Activated naive CD8-positive, alpha-beta T cell treated with anti-CD3 and anti-CD28 coated beads for 36 hours (primary cell): ENCODE measurements around the gene DLG1. TPM values are rescaled to one million over a fixed set of nuclear protein-coding genes. Genes with fewer than 3 reads are reported as not detected.

Experiments used
- DNase-seq: peaks from one replicate; pipeline ENCODE4 v3.0.0; 2021
- H3K27ac Mint-ChIP-seq: one replicate; pipeline ENCODE4 v1.8.0; 2022; ENCODE audit warnings: mild to moderate bottlenecking, moderate library complexity, mixed read lengths
- H3K27me3 Mint-ChIP-seq: one replicate; pipeline ENCODE4 v1.8.0; 2022; ENCODE audit warnings: mild to moderate bottlenecking, mixed read lengths
- H3K36me3 Mint-ChIP-seq: one replicate; pipeline ENCODE4 v1.8.0; 2021; ENCODE audit warnings: mild to moderate bottlenecking, mixed read lengths
- H3K4me1 Mint-ChIP-seq: one replicate; pipeline ENCODE4 v1.8.0; 2021; ENCODE audit warnings: mixed read lengths
- H3K4me3 Mint-ChIP-seq: one replicate; pipeline ENCODE4 v1.8.0; 2022; ENCODE audit warnings: mild to moderate bottlenecking, moderate library complexity, mixed read lengths
- H3K9me3 Mint-ChIP-seq: one replicate; pipeline ENCODE4 v1.8.0; 2022; ENCODE audit warnings: mixed read lengths
- total RNA-seq, 2 experiments: library from RNA; stranded (reverse); gene quantifications; one replicate each; pipeline ENCODE4 v1.2.3, GENCODE V29; 2021

Gene DLG1
- total RNA-seq, 2 experiments from 2014 or later: 47.9 to 49.1 TPM

GRCh38 chr3:197031315-197032285, 266.8 kb downstream of the DLG1 start:
- Mint-ChIP-seq H3K36me3 (no peaks in the 10 kb centered on the region), H3K4me3 (no peak overlapping the region), H3K9me3 (peaks cover 3% of the 10 kb centered on the region), H3K27ac (no peak overlapping the region), H3K4me1 (peaks cover 3% of the 10 kb centered on the region), H3K27me3 (peaks cover 6% of the 10 kb centered on the region)
- DNase-seq: no peak

GRCh38 chr3:197030379-197031314, 267.8 kb downstream of the DLG1 start:
- H3K27me3 Mint-ChIP-seq: peaks cover 6% of the 10 kb centered on the region
- peaks cover 3% of the 10 kb centered on the region for H3K9me3 Mint-ChIP-seq
- no peaks in the 10 kb centered on the region for H3K36me3 Mint-ChIP-seq
- DNase-seq: no peak
- H3K4me3 Mint-ChIP-seq: no peak overlapping the region
- H3K4me1 Mint-ChIP-seq: peaks cover 3% of the 10 kb centered on the region
- H3K27ac Mint-ChIP-seq: no peak overlapping the region

GRCh38 chr3:197029511-197030167, 268.8 kb downstream of the DLG1 start, which contains the start of gene MELTF:
Gene MELTF, minus strand, starts transcription at chr3:197029817. Its CDS starts 115 bp downstream, at chr3:197029702.
- Mint-ChIP-seq H3K4me3 (peak within 1 kb of the TSS; percentile 73), H3K4me1 (peaks cover 3% of the 10 kb centered on the region), H3K27me3 (peaks cover 10% of the 10 kb centered on the region), H3K9me3 (peaks cover 3% of the 10 kb centered on the region), H3K27ac (no peak within 1 kb of the TSS), H3K36me3 (no peaks in the 10 kb centered on the region)
- DNase-seq: peak; percentile 85

- no peaks in the 10 kb centered on the region for H3K36me3 Mint-ChIP-seq
- H3K4me1 Mint-ChIP-seq: peaks cover 3% of the 10 kb centered on the region
- peaks cover 12% of the 10 kb centered on the region for H3K27me3 Mint-ChIP-seq
- H3K27ac Mint-ChIP-seq: no peak overlapping the region
- DNase-seq: peak; percentile 24
- peak overlapping the region; percentile 73 for H3K4me3 Mint-ChIP-seq
- no peaks in the 10 kb centered on the region for H3K9me3 Mint-ChIP-seq
These were observed 269.5 kb downstream of the DLG1 start for GRCh38 chr3:197028728-197029510.

GRCh38 chr3:197027896-197028727, 270.3 kb downstream of the DLG1 start:
- H3K9me3 Mint-ChIP-seq: no peaks in the 10 kb centered on the region
- peak overlapping the region; percentile 73 for H3K4me3 Mint-ChIP-seq
- H3K36me3 Mint-ChIP-seq: no peaks in the 10 kb centered on the region
- no peak for DNase-seq
- no peak overlapping the region for H3K27ac Mint-ChIP-seq
- H3K27me3 Mint-ChIP-seq: peaks cover 20% of the 10 kb centered on the region
- H3K4me1 Mint-ChIP-seq: peaks cover 7% of the 10 kb centered on the region

- peaks cover 22% of the 10 kb centered on the region for H3K27me3 Mint-ChIP-seq
- no peaks in the 10 kb centered on the region for H3K36me3 Mint-ChIP-seq
- H3K9me3 Mint-ChIP-seq: no peaks in the 10 kb centered on the region
- no peak overlapping the region for H3K4me3 Mint-ChIP-seq
- no peak overlapping the region for H3K27ac Mint-ChIP-seq
- peaks cover 10% of the 10 kb centered on the region for H3K4me1 Mint-ChIP-seq
- no peak for DNase-seq
These were observed 271.1 kb downstream of the DLG1 start for GRCh38 chr3:197027151-197027895.

- H3K27ac Mint-ChIP-seq: no peak overlapping the region
- peaks cover 7% of the 10 kb centered on the region for H3K4me1 Mint-ChIP-seq
- DNase-seq: no peak
- peaks cover 22% of the 10 kb centered on the region for H3K27me3 Mint-ChIP-seq
- no peak overlapping the region for H3K4me3 Mint-ChIP-seq
- H3K9me3 Mint-ChIP-seq: no peaks in the 10 kb centered on the region
- no peaks in the 10 kb centered on the region for H3K36me3 Mint-ChIP-seq
These were observed 271.9 kb downstream of the DLG1 start for GRCh38 chr3:197026481-197026866.

GRCh38 chr3:197025736-197026480, 272.5 kb downstream of the DLG1 start:
- Mint-ChIP-seq H3K27ac (no peak overlapping the region), H3K9me3 (no peaks in the 10 kb centered on the region), H3K27me3 (peaks cover 22% of the 10 kb centered on the region), H3K4me3 (no peak overlapping the region), H3K36me3 (no peaks in the 10 kb centered on the region), H3K4me1 (peaks cover 7% of the 10 kb centered on the region)
- no peak for DNase-seq

- DNase-seq: no peak
- no peak overlapping the region for H3K27ac Mint-ChIP-seq
- peaks cover 16% of the 10 kb centered on the region for H3K27me3 Mint-ChIP-seq
- H3K9me3 Mint-ChIP-seq: no peaks in the 10 kb centered on the region
- H3K4me1 Mint-ChIP-seq: peaks cover 7% of the 10 kb centered on the region
- no peak overlapping the region for H3K4me3 Mint-ChIP-seq
- H3K36me3 Mint-ChIP-seq: no peaks in the 10 kb centered on the region
These were observed 273.3 kb downstream of the DLG1 start for GRCh38 chr3:197024881-197025735.

GRCh38 chr3:197023998-197024651, 274.3 kb downstream of the DLG1 start:
- no peaks in the 10 kb centered on the region for H3K9me3 Mint-ChIP-seq
- H3K27ac Mint-ChIP-seq: no peak overlapping the region

GRCh38 chr3:197023241-197023997, 275.0 kb downstream of the DLG1 start:
- no peaks in the 10 kb centered on the region for H3K36me3 Mint-ChIP-seq
- no peak for DNase-seq
- H3K4me3 Mint-ChIP-seq: peak overlapping the region; percentile 59
- peaks cover 7% of the 10 kb centered on the region for H3K4me1 Mint-ChIP-seq
- no peaks in the 10 kb centered on the region for H3K9me3 Mint-ChIP-seq
- peaks cover 16% of the 10 kb centered on the region for H3K27me3 Mint-ChIP-seq
- H3K27ac Mint-ChIP-seq: peak overlapping the region; percentile 55

More at GRCh38 chr3:197023998-197024651, 274.3 kb downstream of the DLG1 start:
- peaks cover 7% of the 10 kb centered on the region for H3K4me1 Mint-ChIP-seq
- H3K4me3 Mint-ChIP-seq: no peak overlapping the region
- peaks cover 16% of the 10 kb centered on the region for H3K27me3 Mint-ChIP-seq
- no peaks in the 10 kb centered on the region for H3K36me3 Mint-ChIP-seq
- DNase-seq: no peak
